Spleen (tissue), 7 donors: ENCODE data around the gene RYR3.

ENCODE experiments used
- POLR2A ChIP-seq, 3 donors: fragments of 450-650 bp; IDR thresholded peaks; one replicate each; pipeline ENCODE4 v1.5.1; 2017; ENCODE audit warnings: antibody characterized with exemption in 3 of 3, mild to moderate bottlenecking in 1 of 3
- POLR2AphosphoS5 ChIP-seq, 3 donors: sonication (generic); formaldehyde crosslinking; IDR thresholded peaks; one replicate each; pipeline ENCODE4 v1.5.1; 2017; ENCODE audit warnings: antibody characterized with exemption in 3 of 3
- TF ChIP-seq, protein P1 (sequence below), 11 experiments: fragments of 200-600 bp in 7 of 11; fragments of 450-650 bp in 4 of 11; sonication (generic) in 4 of 11; IDR thresholded peaks in 8 of 11; conservative IDR thresholded peaks in 3 of 11; 1 replicate in 7 of 11; 2 replicates in 4 of 11; pipeline versions ENCODE4 v1.4.0 to v1.8.0; 2016 to 2021; ENCODE audit warnings: antibody characterized with exemption in 11 of 11, inconsistent platforms in 4 of 11, mild to moderate bottlenecking in 1 of 11
- donor health status: DM: no; HTN: no; CAD: no; lungs with moderate emphysema.
- donor health status: DM: no; HTN: no; CAD: no.
- donor health status: DM: no; HTN: no; CAD: no.

DNA sequence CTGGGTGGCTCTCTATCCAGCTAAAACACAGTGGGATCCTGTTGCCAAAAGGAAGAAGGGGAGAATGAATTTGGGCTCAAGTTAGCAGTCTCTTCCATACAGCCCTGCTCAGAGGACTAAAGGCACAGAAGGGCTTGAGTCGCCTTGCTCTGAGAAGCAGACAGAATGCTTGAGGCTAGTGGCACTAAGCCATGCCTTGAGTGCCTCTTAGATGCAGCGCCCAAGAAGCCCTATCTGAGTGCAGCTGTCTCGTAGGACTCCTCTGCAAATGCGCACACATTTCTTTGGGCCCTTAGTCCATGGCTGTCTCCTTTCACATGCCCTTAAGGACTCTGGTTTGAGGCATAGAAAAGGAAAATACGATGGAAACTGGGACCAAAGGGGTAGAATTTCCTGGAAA is 446.2 kb downstream of the RYR3 start:
- TF ChIP-seq, protein P1, sequence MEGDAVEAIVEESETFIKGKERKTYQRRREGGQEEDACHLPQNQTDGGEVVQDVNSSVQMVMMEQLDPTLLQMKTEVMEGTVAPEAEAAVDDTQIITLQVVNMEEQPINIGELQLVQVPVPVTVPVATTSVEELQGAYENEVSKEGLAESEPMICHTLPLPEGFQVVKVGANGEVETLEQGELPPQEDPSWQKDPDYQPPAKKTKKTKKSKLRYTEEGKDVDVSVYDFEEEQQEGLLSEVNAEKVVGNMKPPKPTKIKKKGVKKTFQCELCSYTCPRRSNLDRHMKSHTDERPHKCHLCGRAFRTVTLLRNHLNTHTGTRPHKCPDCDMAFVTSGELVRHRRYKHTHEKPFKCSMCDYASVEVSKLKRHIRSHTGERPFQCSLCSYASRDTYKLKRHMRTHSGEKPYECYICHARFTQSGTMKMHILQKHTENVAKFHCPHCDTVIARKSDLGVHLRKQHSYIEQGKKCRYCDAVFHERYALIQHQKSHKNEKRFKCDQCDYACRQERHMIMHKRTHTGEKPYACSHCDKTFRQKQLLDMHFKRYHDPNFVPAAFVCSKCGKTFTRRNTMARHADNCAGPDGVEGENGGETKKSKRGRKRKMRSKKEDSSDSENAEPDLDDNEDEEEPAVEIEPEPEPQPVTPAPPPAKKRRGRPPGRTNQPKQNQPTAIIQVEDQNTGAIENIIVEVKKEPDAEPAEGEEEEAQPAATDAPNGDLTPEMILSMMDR (IDR thresholded peaks at IDR 0.05 in 8 of 11, conservative IDR thresholded peaks at IDR 0.05 in 3 of 11) = no peak
- no peak for TF ChIP-seq POLR2A (IDR thresholded peaks at IDR 0.05)
- TF ChIP-seq POLR2AphosphoS5 (IDR thresholded peaks at IDR 0.05) = no peak
